ENCODE results near the gene RNF6. TPM values are rescaled to one million over a fixed set of nuclear protein-coding genes. Genes with fewer than 3 reads are reported as not detected.
"Not testable (repeated sequence)": the region's sequence is repeated elsewhere in the genome, so short reads cannot be mapped to it uniquely, and the experiment has no call there.

RNF6 gene
- polyA plus RNA-seq (ENCODE audit: insufficient read length) = 35.4 TPM

- peak; percentile 97 for DNase-seq (ENCODE audit: low read depth)
Observed at GRCh38 chr13:26221721-26222519, at the start of gene RNF6. TSS of gene RNF6 (minus strand) at chr13:26222314. CDS start at chr13:26219649, 2,665 bp downstream.

GRCh38 chr13:26270707-26271106 lies 48.6 kb upstream of the RNF6 start:
- no peak for DNase-seq (ENCODE audit: low read depth)

- DNase-seq (ENCODE audit: low read depth) = no peak
Observed at GRCh38 chr13:26266311-26266710, 44.2 kb upstream of the RNF6 start.

- DNase-seq (ENCODE audit: low read depth) = no peak
Observed at GRCh38 chr13:26262156-26262555, 40.0 kb upstream of the RNF6 start.

- no peak for DNase-seq (ENCODE audit: low read depth)
Observed at GRCh38 chr13:26259634-26260033, 37.5 kb upstream of the RNF6 start.

GRCh38 chr13:26257049-26257448 lies 34.9 kb upstream of the RNF6 start:
- DNase-seq (ENCODE audit: low read depth) = no peak

- DNase-seq (ENCODE audit: low read depth) = no peak
Observed at GRCh38 chr13:26255691-26256277, 33.7 kb upstream of the RNF6 start.

- no peak for DNase-seq (ENCODE audit: low read depth)
Observed at GRCh38 chr13:26255115-26255514, 33.0 kb upstream of the RNF6 start.

- no peak for DNase-seq (ENCODE audit: low read depth)
Observed at GRCh38 chr13:26254583-26255111, 32.5 kb upstream of the RNF6 start.

GRCh38 chr13:26253787-26254582 lies 31.9 kb upstream of the RNF6 start, which contains the start of gene CDK8:
TSS of gene CDK8 (plus strand) at chr13:26254129. CDS start at chr13:26254642, 513 bp downstream.
- DNase-seq (ENCODE audit: low read depth) = peak; percentile 84

- DNase-seq (ENCODE audit: low read depth) = no peak
Observed at GRCh38 chr13:26253262-26253786, 31.2 kb upstream of the RNF6 start.

GRCh38 chr13:26252006-26252405 lies 29.9 kb upstream of the RNF6 start:
- DNase-seq (ENCODE audit: low read depth) = not testable (repeated sequence)

- DNase-seq (ENCODE audit: low read depth) = no peak
Observed at GRCh38 chr13:26249551-26249950, 27.4 kb upstream of the RNF6 start.

- DNase-seq (ENCODE audit: low read depth) = no peak
Observed at GRCh38 chr13:26247608-26248007, 25.5 kb upstream of the RNF6 start.

GRCh38 chr13:26247011-26247410 lies 24.9 kb upstream of the RNF6 start:
- DNase-seq (ENCODE audit: low read depth) = no peak

GRCh38 chr13:26246154-26246553 lies 24.0 kb upstream of the RNF6 start:
- no peak for DNase-seq (ENCODE audit: low read depth)

GRCh38 chr13:26236296-26236695 lies 14.2 kb upstream of the RNF6 start:
- DNase-seq (ENCODE audit: low read depth) = no peak

GRCh38 chr13:26230703-26231102 lies 8.6 kb upstream of the RNF6 start:
- no peak for DNase-seq (ENCODE audit: low read depth)

- no peak for DNase-seq (ENCODE audit: low read depth)
Observed at GRCh38 chr13:26229080-26229615, 7.0 kb upstream of the RNF6 start.

GRCh38 chr13:26228096-26228495 lies 6.0 kb upstream of the RNF6 start:
- no peak for DNase-seq (ENCODE audit: low read depth)

GRCh38 chr13:26227166-26227971 lies 5.3 kb upstream of the RNF6 start:
- no peak for DNase-seq (ENCODE audit: low read depth)
